Neural cell (in vitro differentiated cells): Measurements from ENCODE around the gene PHGDH. TPM values are rescaled to one million over a fixed set of nuclear protein-coding genes. Genes with fewer than 3 reads are reported as not detected.

Experiments
- H2AFZ ChIP-seq: fragments of 200-600, 300-800 bp; sonication (generic), shearing (Covaris generic); 2 replicates; pipeline ENCODE4 v1.6.0; 2014; ENCODE audit warnings: low read depth, mild to moderate bottlenecking, antibody characterized with exemption, low read length, moderate library complexity
- H3F3A ChIP-seq: fragments of 200-600 bp; shearing (Covaris generic); 2 replicates; pipeline ENCODE4 v1.6.1; 2016; ENCODE audit warnings: mild to moderate bottlenecking, moderate library complexity, mixed read lengths, antibody characterized with exemption, low read length; ENCODE audit not compliant: insufficient read depth, poor library complexity, severe bottlenecking
- H3K27ac ChIP-seq: fragments of 200-600, 300-800 bp; sonication (generic), shearing (Covaris generic); 2 replicates; pipeline ENCODE4 v1.5.1; 2014; ENCODE audit warnings: mild to moderate bottlenecking, low read length, moderate library complexity
- H3K27me3 ChIP-seq: fragments of 300-800, 200-600 bp; sonication (generic), shearing (Covaris generic); 2 replicates; pipeline ENCODE4 v1.6.0; 2014; ENCODE audit warnings: mild to moderate bottlenecking, low read depth, low read length, moderate library complexity; ENCODE audit not compliant: insufficient read depth
- H3K36me3 ChIP-seq: fragments of 300-800, 200-600 bp; sonication (generic), shearing (Covaris generic); 2 replicates; pipeline ENCODE4 v1.5.1; 2014; ENCODE audit warnings: mild to moderate bottlenecking, antibody characterized with exemption, low read length, moderate library complexity; ENCODE audit not compliant: insufficient read depth
- H3K4me2 ChIP-seq: fragments of 300-800, 200-600 bp; sonication (generic), shearing (Covaris generic); 2 replicates; pipeline ENCODE4 v1.6.0; 2014; ENCODE audit warnings: mild to moderate bottlenecking, low read length
- H3K4me3 ChIP-seq: fragments of 300-800, 200-600 bp; sonication (generic), shearing (Covaris generic); 2 replicates; pipeline ENCODE4 v1.5.1; 2014; ENCODE audit warnings: mild to moderate bottlenecking, low read length, moderate library complexity
- H3K79me2 ChIP-seq: fragments of 200-600 bp; shearing (Covaris generic); replicated peaks from 2 replicates; pipeline ENCODE4 v1.6.0; 2014; ENCODE audit warnings: mild to moderate bottlenecking, low read length, moderate library complexity; ENCODE audit not compliant: insufficient read depth
- H3K9ac ChIP-seq: fragments of 300-800, 200-600 bp; sonication (generic), shearing (Covaris generic); 2 replicates; pipeline ENCODE4 v1.6.1; 2016; ENCODE audit warnings: mild to moderate bottlenecking, low read length, mixed read lengths
- H3K9me2 ChIP-seq: fragments of 200-600 bp; shearing (Covaris generic); 2 replicates; pipeline ENCODE4 v1.6.1; 2016; ENCODE audit warnings: mild to moderate bottlenecking, low read length, mixed read lengths; ENCODE audit not compliant: insufficient read depth
- H3K9me3 ChIP-seq: fragments of 200-600, 300-800 bp; sonication (generic), shearing (Covaris generic); 2 replicates; pipeline ENCODE4 v1.6.1; 2016; ENCODE audit warnings: mild to moderate bottlenecking, mixed run types, low read length, moderate library complexity, mixed read lengths
- H4K20me1 ChIP-seq: fragments of 200-600 bp; shearing (Covaris generic); 2 replicates; pipeline ENCODE4 v1.6.1; 2016; ENCODE audit warnings: mild to moderate bottlenecking, mixed run types; ENCODE audit not compliant: insufficient read depth
- EP300 ChIP-seq: fragments of 450-650 bp; conservative IDR thresholded peaks from 2 replicates; pipeline ENCODE4 v1.6.1; 2014; ENCODE audit warnings: antibody characterized with exemption, mild to moderate bottlenecking, moderate library complexity; ENCODE audit not compliant: poor library complexity, severe bottlenecking
- EZH2 ChIP-seq: fragments of 200-600, 300-800 bp; shearing (Covaris generic), sonication (generic); IDR thresholded peaks from 2 replicates; pipeline ENCODE4 v1.6.1; 2014; ENCODE audit warnings: antibody characterized with exemption, low read length, borderline replicate concordance, mild to moderate bottlenecking; ENCODE audit not compliant: insufficient read depth, poor library complexity, severe bottlenecking
- MXI1 ChIP-seq: fragments of 450-650 bp; conservative IDR thresholded peaks from 2 replicates; pipeline ENCODE4 v1.6.1; 2014; ENCODE audit warnings: antibody characterized with exemption, mild to moderate bottlenecking; ENCODE audit not compliant: poor library complexity, severe bottlenecking
- POLR2AphosphoS5 ChIP-seq: IDR thresholded peaks from 2 replicates; pipeline ENCODE4 v1.6.1; 2012
- RAD21 ChIP-seq: fragments of 450-650 bp; conservative IDR thresholded peaks from 2 replicates; pipeline ENCODE4 v1.6.1; 2014; ENCODE audit warnings: antibody characterized with exemption, mild to moderate bottlenecking, moderate library complexity
- SMC3 ChIP-seq: fragments of 450-650 bp; conservative IDR thresholded peaks from 2 replicates; pipeline ENCODE4 v1.6.1; 2014; ENCODE audit warnings: antibody characterized with exemption, mild to moderate bottlenecking, moderate library complexity; ENCODE audit not compliant: poor library complexity
- TAF1 ChIP-seq: IDR thresholded peaks from 2 replicates; pipeline ENCODE4 v1.6.1; 2012; ENCODE audit warnings: low read depth
- polyA plus RNA-seq: library from polyadenylated mRNA; depleted of rRNA; stranded (reverse); fragments of >200 nt; gene quantifications from 2 replicates; pipeline ENCODE4 v1.2.3, GENCODE V29; 2014
- TF ChIP-seq, protein P1 (sequence below): IDR thresholded peaks from 2 replicates; pipeline ENCODE4 v1.6.1; 2012; ENCODE audit warnings: borderline replicate concordance
- TF ChIP-seq, protein P2 (sequence below): fragments of 450-650 bp; IDR thresholded peaks from 2 replicates; pipeline ENCODE4 v1.5.1; 2014; ENCODE audit warnings: antibody characterized with exemption, mild to moderate bottlenecking, moderate library complexity; ENCODE audit not compliant: poor library complexity, severe bottlenecking

The PHGDH gene
- polyA plus RNA-seq, 1 donor from 2014 or later: 11.8 TPM

DNA sequence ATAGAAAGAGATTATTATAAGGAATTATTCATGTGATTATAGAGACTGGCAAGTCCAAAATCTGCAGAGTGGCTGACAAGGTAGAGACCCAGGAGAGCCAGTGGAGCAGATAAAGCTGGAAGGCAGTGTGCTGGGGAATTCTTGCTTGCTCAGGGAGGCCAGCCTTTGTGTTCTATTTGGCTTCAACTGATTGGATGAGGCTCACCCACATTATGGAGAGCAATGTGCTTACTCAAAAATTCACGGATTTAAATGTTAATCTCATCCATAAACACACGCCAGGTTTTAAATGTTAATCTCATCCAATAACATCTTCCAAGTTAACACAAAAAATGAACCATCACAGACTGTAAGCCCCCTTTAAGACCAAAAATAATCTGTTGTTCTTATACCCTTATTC lies 30.2 kb upstream of the PHGDH start:
- Histone ChIP-seq H3K4me2 (no peak overlapping the region), H3K79me2 (no peaks in the 10 kb centered on the region), H3K9me2 (no peaks in the 10 kb centered on the region), H3K9me3 (no peaks in the 10 kb centered on the region), H3K27me3 (no peaks in the 10 kb centered on the region), H3K4me3 (no peak overlapping the region), H3K27ac (no peak overlapping the region), H3F3A (no peaks in the 10 kb centered on the region), H2AFZ (no peak overlapping the region), H3K9ac (no peak overlapping the region), H4K20me1 (no peaks in the 10 kb centered on the region), H3K36me3 (no peaks in the 10 kb centered on the region)
- no peak for TF ChIP-seq RAD21
- no peak for TF ChIP-seq SMC3
- TF ChIP-seq EZH2: no peak
- TF ChIP-seq, protein P1, sequence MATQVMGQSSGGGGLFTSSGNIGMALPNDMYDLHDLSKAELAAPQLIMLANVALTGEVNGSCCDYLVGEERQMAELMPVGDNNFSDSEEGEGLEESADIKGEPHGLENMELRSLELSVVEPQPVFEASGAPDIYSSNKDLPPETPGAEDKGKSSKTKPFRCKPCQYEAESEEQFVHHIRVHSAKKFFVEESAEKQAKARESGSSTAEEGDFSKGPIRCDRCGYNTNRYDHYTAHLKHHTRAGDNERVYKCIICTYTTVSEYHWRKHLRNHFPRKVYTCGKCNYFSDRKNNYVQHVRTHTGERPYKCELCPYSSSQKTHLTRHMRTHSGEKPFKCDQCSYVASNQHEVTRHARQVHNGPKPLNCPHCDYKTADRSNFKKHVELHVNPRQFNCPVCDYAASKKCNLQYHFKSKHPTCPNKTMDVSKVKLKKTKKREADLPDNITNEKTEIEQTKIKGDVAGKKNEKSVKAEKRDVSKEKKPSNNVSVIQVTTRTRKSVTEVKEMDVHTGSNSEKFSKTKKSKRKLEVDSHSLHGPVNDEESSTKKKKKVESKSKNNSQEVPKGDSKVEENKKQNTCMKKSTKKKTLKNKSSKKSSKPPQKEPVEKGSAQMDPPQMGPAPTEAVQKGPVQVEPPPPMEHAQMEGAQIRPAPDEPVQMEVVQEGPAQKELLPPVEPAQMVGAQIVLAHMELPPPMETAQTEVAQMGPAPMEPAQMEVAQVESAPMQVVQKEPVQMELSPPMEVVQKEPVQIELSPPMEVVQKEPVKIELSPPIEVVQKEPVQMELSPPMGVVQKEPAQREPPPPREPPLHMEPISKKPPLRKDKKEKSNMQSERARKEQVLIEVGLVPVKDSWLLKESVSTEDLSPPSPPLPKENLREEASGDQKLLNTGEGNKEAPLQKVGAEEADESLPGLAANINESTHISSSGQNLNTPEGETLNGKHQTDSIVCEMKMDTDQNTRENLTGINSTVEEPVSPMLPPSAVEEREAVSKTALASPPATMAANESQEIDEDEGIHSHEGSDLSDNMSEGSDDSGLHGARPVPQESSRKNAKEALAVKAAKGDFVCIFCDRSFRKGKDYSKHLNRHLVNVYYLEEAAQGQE: no peak
- no peak for TF ChIP-seq EP300
- no peak for TF ChIP-seq POLR2AphosphoS5
- TF ChIP-seq, protein P2, sequence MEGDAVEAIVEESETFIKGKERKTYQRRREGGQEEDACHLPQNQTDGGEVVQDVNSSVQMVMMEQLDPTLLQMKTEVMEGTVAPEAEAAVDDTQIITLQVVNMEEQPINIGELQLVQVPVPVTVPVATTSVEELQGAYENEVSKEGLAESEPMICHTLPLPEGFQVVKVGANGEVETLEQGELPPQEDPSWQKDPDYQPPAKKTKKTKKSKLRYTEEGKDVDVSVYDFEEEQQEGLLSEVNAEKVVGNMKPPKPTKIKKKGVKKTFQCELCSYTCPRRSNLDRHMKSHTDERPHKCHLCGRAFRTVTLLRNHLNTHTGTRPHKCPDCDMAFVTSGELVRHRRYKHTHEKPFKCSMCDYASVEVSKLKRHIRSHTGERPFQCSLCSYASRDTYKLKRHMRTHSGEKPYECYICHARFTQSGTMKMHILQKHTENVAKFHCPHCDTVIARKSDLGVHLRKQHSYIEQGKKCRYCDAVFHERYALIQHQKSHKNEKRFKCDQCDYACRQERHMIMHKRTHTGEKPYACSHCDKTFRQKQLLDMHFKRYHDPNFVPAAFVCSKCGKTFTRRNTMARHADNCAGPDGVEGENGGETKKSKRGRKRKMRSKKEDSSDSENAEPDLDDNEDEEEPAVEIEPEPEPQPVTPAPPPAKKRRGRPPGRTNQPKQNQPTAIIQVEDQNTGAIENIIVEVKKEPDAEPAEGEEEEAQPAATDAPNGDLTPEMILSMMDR: no peak
- TF ChIP-seq MXI1: no peak
- no peak for TF ChIP-seq TAF1

DNA sequence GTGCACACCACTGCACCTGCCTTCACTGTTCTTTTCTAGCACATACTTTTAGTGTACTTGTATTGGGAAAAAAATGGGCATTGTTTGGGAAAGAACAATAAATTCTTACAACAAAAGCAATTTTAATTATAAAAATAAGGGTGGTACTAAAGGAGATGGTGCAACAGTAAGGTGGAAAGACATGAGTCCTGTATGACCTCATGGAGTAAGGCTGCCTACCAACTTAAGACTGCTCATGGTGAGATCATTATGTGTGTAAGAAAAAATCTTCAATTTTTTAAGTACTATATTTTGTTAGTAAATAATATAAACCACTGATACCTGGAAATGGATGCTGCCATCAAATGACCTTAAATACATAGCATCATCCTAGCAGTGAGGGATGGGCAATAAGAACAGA lies 29.6 kb upstream of the PHGDH start:
- Histone ChIP-seq H3K9me3 (no peaks in the 10 kb centered on the region), H2AFZ (no peak overlapping the region), H3K9me2 (no peaks in the 10 kb centered on the region), H3K79me2 (no peaks in the 10 kb centered on the region), H3F3A (no peaks in the 10 kb centered on the region), H3K9ac (no peak overlapping the region), H3K36me3 (no peaks in the 10 kb centered on the region), H3K4me3 (no peak overlapping the region), H3K27me3 (no peaks in the 10 kb centered on the region), H3K27ac (no peak overlapping the region), H4K20me1 (no peaks in the 10 kb centered on the region), H3K4me2 (no peak overlapping the region)
- TF ChIP-seq RAD21: no peak
- TF ChIP-seq EP300: no peak
- TF ChIP-seq TAF1: no peak
- TF ChIP-seq MXI1: no peak
- no peak for TF ChIP-seq POLR2AphosphoS5

GRCh38 chr1:119683893-119684292 lies 27.8 kb upstream of the PHGDH start:
- H3K9me3 ChIP-seq: no peaks in the 10 kb centered on the region
- H3K79me2 ChIP-seq: no peaks in the 10 kb centered on the region
- H3K36me3 ChIP-seq: no peaks in the 10 kb centered on the region
- TF ChIP-seq SMC3 (no peak), EZH2 (no peak), MXI1 (no peak), TAF1 (no peak), EP300 (no peak), RAD21 (no peak), POLR2AphosphoS5 (no peak)
- TF ChIP-seq, protein P2: no peak
- TF ChIP-seq, protein P1: no peak
- no peak overlapping the region for H3K9ac ChIP-seq
- H3K27ac ChIP-seq: no peak overlapping the region
- no peaks in the 10 kb centered on the region for H3F3A ChIP-seq
- H2AFZ ChIP-seq: no peak overlapping the region
- H3K4me3 ChIP-seq: no peak overlapping the region
- H4K20me1 ChIP-seq: no peaks in the 10 kb centered on the region
- H3K4me2 ChIP-seq: no peak overlapping the region
- H3K9me2 ChIP-seq: no peaks in the 10 kb centered on the region
- no peaks in the 10 kb centered on the region for H3K27me3 ChIP-seq
